Breast epithelium (tissue), 3 donors: ENCODE results near the gene MITF.

Source experiments
- CTCF ChIP-seq, 3 donors: fragments of 450-650 bp; IDR thresholded peaks; one replicate each; pipeline ENCODE4 v1.5.1; 2016 to 2017; ENCODE audit warnings: antibody characterized with exemption in 3 of 3, mild to moderate bottlenecking in 3 of 3, moderate library complexity in 3 of 3
- POLR2A ChIP-seq: fragments of 450-650 bp; IDR thresholded peaks from one replicate; pipeline ENCODE4 v1.6.1; 2016; ENCODE audit warnings: antibody characterized with exemption, mild to moderate bottlenecking, moderate library complexity
- POLR2AphosphoS5 ChIP-seq, 3 donors: sonication (generic); formaldehyde crosslinking; IDR thresholded peaks; one replicate each; pipeline ENCODE4 v1.6.1; 2017; ENCODE audit warnings: antibody characterized with exemption in 3 of 3

GRCh38 chr3:69696367-69696766, 42.9 kb upstream of the MITF start:
- TF ChIP-seq CTCF (IDR thresholded peaks at IDR 0.05) (no peak), POLR2AphosphoS5 (IDR thresholded peaks at IDR 0.05) (no peak), POLR2A (no peak)
